Lower leg skin (tissue), 3 donors: ENCODE data around the gene DCN.

Source experiments
- CTCF ChIP-seq, 3 donors: fragments of 450-650 bp; IDR thresholded peaks; one replicate each; pipeline ENCODE4 v1.5.1; 2016; ENCODE audit warnings: antibody characterized with exemption in 3 of 3, mild to moderate bottlenecking in 3 of 3, moderate library complexity in 2 of 3
- POLR2A ChIP-seq, 2 donors: fragments of 450-650 bp; IDR thresholded peaks; one replicate each; pipeline ENCODE4 v1.6.1; 2016 to 2017; ENCODE audit warnings: antibody characterized with exemption in 2 of 2, mild to moderate bottlenecking in 1 of 2, moderate library complexity in 1 of 2

- TF ChIP-seq CTCF (IDR thresholded peaks at IDR 0.05) (no peak), POLR2A (IDR thresholded peaks at IDR 0.05) (no peak)
These were observed 4.5 kb downstream of the DCN start for GRCh38 chr12:91178139-91178561.
